Measurements from ENCODE around the gene C19orf53.

DNA sequence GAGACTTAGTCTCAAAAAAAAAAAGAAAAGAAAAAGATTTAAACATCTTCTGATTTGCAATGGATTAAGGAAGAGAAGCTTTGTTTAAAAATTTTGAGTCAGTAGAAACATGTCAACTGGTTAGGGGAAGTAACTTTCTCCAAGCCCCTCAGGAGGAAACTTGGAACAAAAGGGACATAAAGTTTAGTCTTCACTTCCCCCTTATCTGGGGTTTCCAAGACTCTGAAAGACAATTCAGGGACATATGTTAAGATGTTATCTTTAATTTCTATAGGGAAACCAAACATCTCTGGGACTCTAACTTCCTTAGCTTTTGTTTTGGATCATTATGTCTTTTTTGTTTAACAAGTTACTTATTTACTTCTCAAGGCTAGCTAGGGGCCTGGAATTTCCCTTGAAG is 30.1 kb upstream of the C19orf53 start:
- TF ChIP-seq, protein P1, sequence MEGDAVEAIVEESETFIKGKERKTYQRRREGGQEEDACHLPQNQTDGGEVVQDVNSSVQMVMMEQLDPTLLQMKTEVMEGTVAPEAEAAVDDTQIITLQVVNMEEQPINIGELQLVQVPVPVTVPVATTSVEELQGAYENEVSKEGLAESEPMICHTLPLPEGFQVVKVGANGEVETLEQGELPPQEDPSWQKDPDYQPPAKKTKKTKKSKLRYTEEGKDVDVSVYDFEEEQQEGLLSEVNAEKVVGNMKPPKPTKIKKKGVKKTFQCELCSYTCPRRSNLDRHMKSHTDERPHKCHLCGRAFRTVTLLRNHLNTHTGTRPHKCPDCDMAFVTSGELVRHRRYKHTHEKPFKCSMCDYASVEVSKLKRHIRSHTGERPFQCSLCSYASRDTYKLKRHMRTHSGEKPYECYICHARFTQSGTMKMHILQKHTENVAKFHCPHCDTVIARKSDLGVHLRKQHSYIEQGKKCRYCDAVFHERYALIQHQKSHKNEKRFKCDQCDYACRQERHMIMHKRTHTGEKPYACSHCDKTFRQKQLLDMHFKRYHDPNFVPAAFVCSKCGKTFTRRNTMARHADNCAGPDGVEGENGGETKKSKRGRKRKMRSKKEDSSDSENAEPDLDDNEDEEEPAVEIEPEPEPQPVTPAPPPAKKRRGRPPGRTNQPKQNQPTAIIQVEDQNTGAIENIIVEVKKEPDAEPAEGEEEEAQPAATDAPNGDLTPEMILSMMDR (IDR thresholded peaks at IDR 0.05): no peak
- no peak for TF ChIP-seq POLR2A (IDR thresholded peaks at IDR 0.05)
